Thoracic aorta (tissue), 2 donors: Measurements from ENCODE around the gene CDKAL1. TPM values are rescaled to one million over a fixed set of nuclear protein-coding genes. Genes with fewer than 3 reads are reported as not detected.
"Not testable (repeated sequence)": the region's sequence is repeated elsewhere in the genome, so short reads cannot be mapped to it uniquely, and the experiment has no call there.

Experiments
- ATAC-seq: fragments of 150-250 bp; one replicate; pipeline ENCODE4 v1.8.0; 2017; ENCODE audit warnings: low read depth; ENCODE audit not compliant: insufficient number of reproducible peaks, low FRiP score
- DNase-seq: peaks from one replicate; pipeline ENCODE4 v3.0.0-alpha.2; 2020; ENCODE audit warnings: low spot score
- H3K27ac ChIP-seq, 2 donors: fragments of 200-600 bp; sonication (generic); 1 replicate in 1 of 2; 2 replicates in 1 of 2; pipeline ENCODE4 v1.5.1; 2016; ENCODE audit warnings: mild to moderate bottlenecking in 2 of 2, moderate library complexity in 2 of 2
- H3K27me3 ChIP-seq: fragments of 200-600 bp; sonication (generic); replicated peaks from 2 replicates; pipeline ENCODE4 v1.6.0; 2016; ENCODE audit warnings: mild to moderate bottlenecking; ENCODE audit not compliant: insufficient read depth
- H3K36me3 ChIP-seq: fragments of 200-600 bp; sonication (generic); one replicate; pipeline ENCODE4 v1.5.1; 2016
- H3K4me1 ChIP-seq, 2 donors: fragments of 200-600 bp; sonication (generic); 1 replicate in 1 of 2; 2 replicates in 1 of 2; pipeline versions ENCODE4 v1.5.1 to v1.6.0; 2016; ENCODE audit warnings: low read depth in 2 of 2, mild to moderate bottlenecking in 1 of 2; ENCODE audit not compliant: control insufficient read depth in 1 of 2
- H3K4me3 ChIP-seq: fragments of 200-600 bp; sonication (generic); 2 replicates; pipeline ENCODE4 v1.5.1; 2016; ENCODE audit warnings: mild to moderate bottlenecking
- H3K9me3 ChIP-seq: fragments of 200-600 bp; sonication (generic); 2 replicates; pipeline ENCODE4 v1.5.1; 2016
- total RNA-seq, 2 donors: library from RNA; depleted of rRNA; stranded (reverse); fragments of >200 nt; gene quantifications; one replicate each; pipeline versions ENCODE4 v1.1.0 to v1.2.3, GENCODE V29; 2016
- TF ChIP-seq, protein P1 (sequence below): fragments of 200-600 bp; sonication (generic); IDR thresholded peaks from one replicate; pipeline ENCODE4 v1.5.1; 2019; ENCODE audit warnings: antibody characterized with exemption

The CDKAL1 gene
- total RNA-seq, 2 donors from 2014 or later, result 8.5 to 14.6 TPM

DNA sequence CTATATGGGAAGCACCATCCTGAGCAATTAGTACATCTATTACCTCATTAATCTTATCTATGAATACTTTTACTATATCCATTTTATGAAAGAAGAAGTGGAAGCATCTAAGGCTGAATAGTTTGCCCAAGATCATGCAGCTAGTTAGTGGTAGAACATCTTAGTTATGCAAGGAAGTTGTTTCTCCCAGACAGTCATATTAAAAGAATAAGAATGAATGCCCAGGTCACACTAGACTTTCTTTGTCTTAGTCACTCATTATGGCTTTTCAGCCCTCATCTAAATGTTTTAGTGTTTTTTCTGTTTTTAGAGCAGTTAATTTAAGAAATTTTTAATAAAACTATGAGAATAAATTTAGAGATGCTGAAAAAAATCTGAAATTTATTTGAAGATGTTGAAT is 517.5 kb downstream of the CDKAL1 start:
- Histone ChIP-seq H3K27ac (no peak overlapping the region), H3K4me1 (no peaks in the 10 kb centered on the region), H3K4me3 (no peak overlapping the region), H3K9me3 (no peaks in the 10 kb centered on the region), H3K27me3 (no peaks in the 10 kb centered on the region), H3K36me3 (no peaks in the 10 kb centered on the region)
- ATAC-seq (no peak), DNase-seq (no peak)
- TF ChIP-seq, protein P1, sequence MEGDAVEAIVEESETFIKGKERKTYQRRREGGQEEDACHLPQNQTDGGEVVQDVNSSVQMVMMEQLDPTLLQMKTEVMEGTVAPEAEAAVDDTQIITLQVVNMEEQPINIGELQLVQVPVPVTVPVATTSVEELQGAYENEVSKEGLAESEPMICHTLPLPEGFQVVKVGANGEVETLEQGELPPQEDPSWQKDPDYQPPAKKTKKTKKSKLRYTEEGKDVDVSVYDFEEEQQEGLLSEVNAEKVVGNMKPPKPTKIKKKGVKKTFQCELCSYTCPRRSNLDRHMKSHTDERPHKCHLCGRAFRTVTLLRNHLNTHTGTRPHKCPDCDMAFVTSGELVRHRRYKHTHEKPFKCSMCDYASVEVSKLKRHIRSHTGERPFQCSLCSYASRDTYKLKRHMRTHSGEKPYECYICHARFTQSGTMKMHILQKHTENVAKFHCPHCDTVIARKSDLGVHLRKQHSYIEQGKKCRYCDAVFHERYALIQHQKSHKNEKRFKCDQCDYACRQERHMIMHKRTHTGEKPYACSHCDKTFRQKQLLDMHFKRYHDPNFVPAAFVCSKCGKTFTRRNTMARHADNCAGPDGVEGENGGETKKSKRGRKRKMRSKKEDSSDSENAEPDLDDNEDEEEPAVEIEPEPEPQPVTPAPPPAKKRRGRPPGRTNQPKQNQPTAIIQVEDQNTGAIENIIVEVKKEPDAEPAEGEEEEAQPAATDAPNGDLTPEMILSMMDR, result no peak

DNA sequence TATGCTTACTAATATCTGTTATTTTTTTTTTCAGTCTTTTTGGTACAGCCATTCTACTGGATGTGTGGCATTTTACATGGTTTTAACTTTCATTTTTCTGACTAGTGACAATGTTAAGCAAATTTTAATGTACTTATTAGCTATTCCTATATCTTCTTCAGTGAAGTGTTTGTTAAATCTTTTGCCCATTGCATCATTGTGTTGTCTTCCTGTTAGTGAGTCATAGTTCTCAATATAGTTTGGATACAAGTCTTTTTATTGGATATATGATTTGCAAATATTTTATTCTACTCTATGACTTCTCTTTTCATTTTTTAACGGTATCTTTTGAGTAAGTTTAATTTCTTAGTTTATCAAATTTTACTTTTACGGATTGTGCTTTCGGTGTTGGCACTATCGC is 519.4 kb downstream of the CDKAL1 start:
- TF ChIP-seq, protein P1, result no peak
- Histone ChIP-seq H3K27ac (no peak overlapping the region), H3K4me3 (no peak overlapping the region), H3K36me3 (no peaks in the 10 kb centered on the region), H3K4me1 (no peaks in the 10 kb centered on the region), H3K27me3 (no peaks in the 10 kb centered on the region), H3K9me3 (peaks cover 7% of the 10 kb centered on the region)
- DNase-seq, result no peak
- no peak for ATAC-seq

DNA sequence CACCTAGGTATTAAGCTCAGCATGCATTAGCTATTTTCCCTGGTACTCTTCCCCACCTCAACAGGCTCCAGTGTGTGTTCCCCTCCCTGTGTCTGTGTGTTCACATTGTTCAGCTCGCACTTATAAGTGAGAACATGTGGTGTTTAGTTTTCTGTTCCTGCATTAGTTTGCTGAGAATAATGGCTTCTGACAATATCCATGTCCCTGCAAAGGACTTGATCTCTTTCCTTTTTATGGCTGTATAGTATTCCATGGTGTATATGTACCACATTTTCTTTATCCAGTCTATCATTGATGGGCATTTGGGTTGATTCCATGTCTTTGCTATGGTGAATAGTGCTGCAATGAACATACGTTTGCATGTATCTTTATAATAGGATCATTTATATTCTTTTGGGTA is 521.2 kb downstream of the CDKAL1 start:
- H3K4me3 ChIP-seq, H3K4me1 ChIP-seq, DNase-seq, ATAC-seq, H3K27ac ChIP-seq, H3K36me3 ChIP-seq, H3K27me3 ChIP-seq: not testable (repeated sequence)
- peaks cover 15% of the 10 kb centered on the region for H3K9me3 ChIP-seq

DNA sequence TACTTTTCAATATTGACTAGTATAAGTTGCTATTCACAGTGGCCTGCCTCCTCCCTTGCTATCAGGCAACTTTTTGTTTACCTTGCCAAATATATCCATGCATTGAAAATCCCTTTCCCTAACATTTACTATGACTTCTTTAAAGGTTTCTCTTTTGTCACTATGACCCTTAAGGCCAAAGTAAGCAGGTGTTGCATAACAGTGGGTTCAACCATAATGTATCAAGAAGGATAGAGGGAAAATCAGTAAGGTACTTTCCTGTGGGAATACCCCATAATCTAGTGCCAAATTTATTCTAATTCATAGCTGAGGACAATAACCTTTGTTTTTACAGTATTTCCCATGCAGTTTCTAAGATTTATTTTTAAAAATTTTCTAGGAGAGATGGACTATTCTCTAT is 527.6 kb downstream of the CDKAL1 start:
- DNase-seq, result no peak
- no peaks in the 10 kb centered on the region for H3K27me3 ChIP-seq
- ATAC-seq, result no peak

DNA sequence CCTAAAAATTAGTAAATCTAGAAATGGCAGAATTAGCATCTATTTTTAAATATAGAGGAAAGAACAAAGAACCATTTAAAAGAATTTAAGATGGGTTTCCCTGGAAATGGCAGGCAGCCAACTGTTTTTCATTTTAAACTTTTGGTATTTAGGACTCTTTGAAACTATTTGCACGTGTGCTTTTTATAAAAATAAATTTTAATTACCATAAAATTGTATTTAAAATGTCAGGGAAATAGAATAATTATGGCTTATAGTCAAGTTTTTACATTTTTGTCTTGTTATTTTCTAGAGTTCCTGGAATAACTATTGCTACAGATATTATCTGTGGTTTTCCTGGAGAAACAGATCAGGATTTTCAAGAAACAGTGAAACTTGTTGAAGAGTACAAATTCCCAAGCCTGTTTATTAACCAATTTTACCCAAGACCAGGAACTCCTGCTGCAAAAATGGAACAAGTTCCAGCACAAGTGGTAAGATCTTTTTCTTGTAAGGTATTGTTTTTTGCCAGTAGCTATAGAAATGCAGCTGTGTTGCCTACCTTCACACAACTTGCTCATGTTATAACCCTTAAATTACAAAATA is 530.6 kb downstream of the CDKAL1 start:
- Histone ChIP-seq H3K9me3 (no peaks in the 10 kb centered on the region), H3K27me3 (no peaks in the 10 kb centered on the region), H3K4me3 (no peak overlapping the region), H3K36me3 (no peaks in the 10 kb centered on the region), H3K27ac (no peak overlapping the region), H3K4me1 (peaks cover 0 to 4% of the 10 kb centered on the region in 2 donors)
- no peak for ATAC-seq
- TF ChIP-seq, protein P1, result no peak
- DNase-seq, result no peak

More for the DNA sequence above, 527.6 kb downstream of the CDKAL1 start:
- TF ChIP-seq, protein P1, result no peak
- no peak overlapping the region for H3K4me3 ChIP-seq
- H3K9me3 ChIP-seq, result peaks cover 15% of the 10 kb centered on the region
- no peaks in the 10 kb centered on the region for H3K36me3 ChIP-seq
- peaks cover 0 to 4% of the 10 kb centered on the region in 2 donors for H3K4me1 ChIP-seq
- no peak overlapping the region for H3K27ac ChIP-seq

DNA sequence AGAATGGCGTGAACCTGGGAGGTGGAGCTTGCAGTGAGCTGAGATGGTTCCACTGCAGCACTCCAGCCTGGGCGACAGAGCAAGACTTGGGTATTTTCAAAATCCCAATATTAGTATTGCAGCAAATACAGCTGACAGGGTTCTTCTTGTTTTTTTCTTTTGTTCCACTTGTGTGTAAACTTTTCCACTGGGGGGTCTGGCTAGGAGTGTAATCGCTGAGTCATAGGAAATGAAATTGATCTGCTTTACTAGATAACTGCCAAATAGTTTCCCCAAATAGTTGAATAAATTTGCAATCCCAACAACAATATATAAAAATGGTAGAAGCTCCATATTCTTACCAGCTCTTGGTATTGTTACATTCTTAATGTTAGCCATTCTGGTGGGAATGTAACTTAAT is 533.3 kb downstream of the CDKAL1 start:
- ATAC-seq, result no peak

More for the DNA sequence above, 533.3 kb downstream of the CDKAL1 start:
- TF ChIP-seq, protein P1, result no peak
- Histone ChIP-seq H3K9me3 (no peaks in the 10 kb centered on the region), H3K4me1 (peaks cover 0 to 4% of the 10 kb centered on the region in 2 donors), H3K36me3 (no peaks in the 10 kb centered on the region), H3K27ac (no peak overlapping the region), H3K4me3 (no peak overlapping the region), H3K27me3 (no peaks in the 10 kb centered on the region)
- DNase-seq, result no peak
